Esophagus squamous epithelium (tissue), 5 donors: ENCODE data around the gene TSHZ2. TPM values are rescaled to one million over a fixed set of nuclear protein-coding genes. Genes with fewer than 3 reads are reported as not detected.

ENCODE experiments used
- DNase-seq: peaks from one replicate; lab custom pipeline; 2025; lab: John Stamatoyannopoulos, UW
- H3K27ac ChIP-seq, 4 donors: fragments of 200-600 bp; sonication (generic); one replicate each; pipeline ENCODE4 v1.5.1; 2016 to 2019; ENCODE audit warnings: mild to moderate bottlenecking in 1 of 4
- H3K27me3 ChIP-seq, 4 donors: fragments of 200-600 bp; sonication (generic); 1 replicate in 3 of 4; 2 replicates in 1 of 4; pipeline versions ENCODE4 v1.5.1 to v1.6.0; 2017 to 2021; ENCODE audit warnings: antibody characterized with exemption in 1 of 4
- H3K36me3 ChIP-seq, 3 donors: fragments of 200-600 bp; sonication (generic); one replicate each; pipeline ENCODE4 v1.5.1; 2016 to 2019
- H3K4me1 ChIP-seq, 3 donors: fragments of 200-600 bp; sonication (generic); one replicate each; pipeline ENCODE4 v1.5.1; 2017 to 2019
- H3K4me3 ChIP-seq, 4 donors: fragments of 200-600 bp; sonication (generic); 1 replicate in 3 of 4; 2 replicates in 1 of 4; pipeline ENCODE4 v1.5.1; 2016 to 2019; ENCODE audit warnings: mild to moderate bottlenecking in 2 of 4, moderate library complexity in 1 of 4
- H3K9me3 ChIP-seq, 3 donors: fragments of 200-600 bp; sonication (generic); one replicate each; pipeline ENCODE4 v1.5.1; 2016 to 2019
- POLR2A ChIP-seq, 4 donors: fragments of 450-650 bp; IDR thresholded peaks; one replicate each; pipeline ENCODE4 v1.6.1; 2017; ENCODE audit warnings: antibody characterized with exemption in 4 of 4, mild to moderate bottlenecking in 4 of 4, moderate library complexity in 3 of 4
- WGBS, 2 donors: methylation state at CpG; one replicate each; pipeline ENCODE4 v1.1.5; 2018; 5-methylcytosine and 5-hydroxymethylcytosine counted together
- intact Hi-C: fragments of 100-400 bp; cut with DNase I; formaldehyde crosslinking; loops from one replicate; pipeline ENCODE4 v1.15.0; 2022
- total RNA-seq, 4 donors: library from RNA; depleted of rRNA; stranded (reverse); fragments of >200 nt; gene quantifications; one replicate each; pipeline ENCODE4 v1.1.0, GENCODE V29; 2016
- TF ChIP-seq, protein P1 (sequence below), 6 experiments: fragments of 450-650 bp in 4 of 6; fragments of 200-600 bp in 2 of 6; sonication (generic) in 2 of 6; IDR thresholded peaks; one replicate each; pipeline ENCODE4 v1.5.1; 2016 to 2019; ENCODE audit warnings: antibody characterized with exemption in 6 of 6, mild to moderate bottlenecking in 4 of 6, moderate library complexity in 4 of 6
- donor health status: DM: yes; HTN: yes; CAD: no.

TSHZ2 gene
- total RNA-seq, 4 donors from 2014 or later: 4.7 to 22.0 (median 12.9) TPM

DNA sequence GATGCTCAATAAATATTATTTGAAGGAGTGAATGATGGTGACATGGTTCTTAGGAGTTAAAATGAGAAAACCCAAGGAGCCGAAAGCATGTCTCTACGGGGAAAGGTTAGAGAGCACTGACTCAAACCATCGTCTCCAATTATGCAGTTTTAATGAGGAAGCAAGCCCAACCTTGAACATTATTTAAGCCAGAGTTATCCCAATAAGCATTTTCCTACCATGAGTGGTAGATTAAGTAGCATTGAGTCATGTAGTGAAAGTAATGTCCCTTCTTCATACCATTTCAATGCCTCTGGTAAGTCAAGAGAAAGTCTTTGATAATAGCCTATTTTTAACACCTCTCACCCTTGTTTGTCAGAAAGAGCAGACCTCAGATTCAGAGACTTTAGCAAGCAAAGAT is 13.5 kb downstream of the TSHZ2 start:
- DNase-seq: no peak
- intact Hi-C loops: no loop called here
- Histone ChIP-seq H3K36me3 (no peaks in the 10 kb centered on the region), H3K9me3 (no peaks in the 10 kb centered on the region), H3K4me3 (no peak overlapping the region), H3K4me1 (no peaks in the 10 kb centered on the region), H3K27ac (no peak overlapping the region), H3K27me3 (no peaks in the 10 kb centered on the region)
- WGBS, 2 donors: 77 to 78% methylated on average over 3 of the region's 3 CpGs
- TF ChIP-seq, protein P1, sequence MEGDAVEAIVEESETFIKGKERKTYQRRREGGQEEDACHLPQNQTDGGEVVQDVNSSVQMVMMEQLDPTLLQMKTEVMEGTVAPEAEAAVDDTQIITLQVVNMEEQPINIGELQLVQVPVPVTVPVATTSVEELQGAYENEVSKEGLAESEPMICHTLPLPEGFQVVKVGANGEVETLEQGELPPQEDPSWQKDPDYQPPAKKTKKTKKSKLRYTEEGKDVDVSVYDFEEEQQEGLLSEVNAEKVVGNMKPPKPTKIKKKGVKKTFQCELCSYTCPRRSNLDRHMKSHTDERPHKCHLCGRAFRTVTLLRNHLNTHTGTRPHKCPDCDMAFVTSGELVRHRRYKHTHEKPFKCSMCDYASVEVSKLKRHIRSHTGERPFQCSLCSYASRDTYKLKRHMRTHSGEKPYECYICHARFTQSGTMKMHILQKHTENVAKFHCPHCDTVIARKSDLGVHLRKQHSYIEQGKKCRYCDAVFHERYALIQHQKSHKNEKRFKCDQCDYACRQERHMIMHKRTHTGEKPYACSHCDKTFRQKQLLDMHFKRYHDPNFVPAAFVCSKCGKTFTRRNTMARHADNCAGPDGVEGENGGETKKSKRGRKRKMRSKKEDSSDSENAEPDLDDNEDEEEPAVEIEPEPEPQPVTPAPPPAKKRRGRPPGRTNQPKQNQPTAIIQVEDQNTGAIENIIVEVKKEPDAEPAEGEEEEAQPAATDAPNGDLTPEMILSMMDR (IDR thresholded peaks at IDR 0.05): no peak
- TF ChIP-seq POLR2A (IDR thresholded peaks at IDR 0.05): no peak

DNA sequence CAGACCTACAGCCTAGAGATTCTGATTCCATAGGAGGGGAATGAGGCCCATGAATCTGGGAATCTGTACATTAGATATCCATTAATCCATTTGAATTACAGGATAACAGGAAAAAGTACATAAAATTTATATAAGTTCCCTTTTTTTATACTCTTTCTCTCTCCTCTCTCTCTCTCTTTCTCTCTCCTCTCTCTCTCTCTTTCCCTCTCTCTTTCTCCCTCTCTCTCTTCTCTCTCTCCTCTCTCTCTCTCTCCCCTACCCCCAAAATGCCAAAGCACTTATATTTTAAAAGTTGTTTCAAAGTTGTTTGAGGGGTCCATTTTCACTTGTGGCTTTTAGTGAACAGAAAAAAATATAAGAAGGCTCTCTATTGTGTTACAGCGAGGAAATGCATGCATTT is 15.1 kb downstream of the TSHZ2 start:
- Histone ChIP-seq H3K27me3 (no peaks in the 10 kb centered on the region), H3K4me3 (no peak overlapping the region), H3K9me3 (no peaks in the 10 kb centered on the region), H3K4me1 (no peaks in the 10 kb centered on the region), H3K27ac (no peak overlapping the region), H3K36me3 (no peaks in the 10 kb centered on the region)
- no peak for DNase-seq
- intact Hi-C loops: no loop called here
- TF ChIP-seq, protein P1 (IDR thresholded peaks at IDR 0.05): no peak
- no peak for TF ChIP-seq POLR2A (IDR thresholded peaks at IDR 0.05)
- WGBS, 2 donors: 80 to 100% methylated on average over 1 of the region's 1 CpG

DNA sequence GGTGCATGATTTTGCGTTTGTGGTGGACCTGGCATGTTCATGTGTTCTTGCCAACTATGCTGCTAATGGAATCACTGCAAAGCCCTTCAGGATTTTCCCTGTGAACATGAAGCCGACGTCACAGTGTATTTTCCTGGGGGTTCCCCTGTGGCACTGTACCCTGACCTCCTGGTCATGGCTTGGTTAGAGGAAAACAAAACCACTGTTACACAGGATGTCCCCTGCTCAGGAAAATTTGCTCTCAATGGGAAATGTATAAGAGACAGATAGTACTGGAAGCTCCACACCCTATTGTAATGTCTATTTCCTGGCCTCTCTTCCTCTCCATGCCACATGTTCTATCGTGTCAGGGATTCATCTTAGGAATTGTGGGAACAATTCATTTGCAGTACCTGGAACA is 19.7 kb downstream of the TSHZ2 start:
- H3K27ac ChIP-seq: peak overlapping the region in 3 of 4 donors; percentile 11 to 39 (median 30)
- H3K36me3 ChIP-seq: no peaks in the 10 kb centered on the region
- no peaks in the 10 kb centered on the region for H3K4me1 ChIP-seq
- no peak overlapping the region for H3K4me3 ChIP-seq
- WGBS, 2 donors: 46 to 73% methylated on average over 3 to 4 of the region's 4 CpGs
- no peaks in the 10 kb centered on the region for H3K27me3 ChIP-seq
- intact Hi-C loops: no loop called here
- H3K9me3 ChIP-seq: no peaks in the 10 kb centered on the region
- no peak for DNase-seq
- TF ChIP-seq POLR2A (IDR thresholded peaks at IDR 0.05): no peak
- TF ChIP-seq, protein P1 (IDR thresholded peaks at IDR 0.05): no peak

DNA sequence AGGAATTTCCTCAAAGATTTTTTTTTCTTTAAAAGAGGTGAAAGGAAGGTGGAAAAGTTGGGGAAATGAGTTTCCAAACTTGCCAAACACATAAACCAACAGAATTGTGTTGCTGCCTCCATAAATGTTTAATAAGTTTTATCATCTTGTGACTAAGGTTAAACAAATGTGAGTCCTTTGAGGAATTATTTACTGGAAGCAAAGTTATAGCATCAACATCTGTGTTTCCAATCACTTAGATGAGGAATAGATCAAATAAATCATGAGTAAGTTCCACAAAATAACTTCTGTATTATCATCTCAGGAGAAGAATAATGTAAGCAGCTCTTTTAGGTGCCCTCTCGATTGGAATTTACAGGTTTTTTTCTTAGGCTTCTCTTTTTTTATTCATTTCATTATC is 20.5 kb downstream of the TSHZ2 start:
- Histone ChIP-seq H3K4me3 (no peak overlapping the region), H3K9me3 (no peaks in the 10 kb centered on the region), H3K27me3 (no peaks in the 10 kb centered on the region), H3K36me3 (no peaks in the 10 kb centered on the region), H3K27ac (peak overlapping the region in 2 of 4 donors; percentile 11 to 39), H3K4me1 (no peaks in the 10 kb centered on the region)
- TF ChIP-seq, protein P1 (IDR thresholded peaks at IDR 0.05): no peak
- no peak for TF ChIP-seq POLR2A (IDR thresholded peaks at IDR 0.05)
- intact Hi-C loops: no loop called here
- no peak for DNase-seq
- WGBS, 2 donors: 58 to 71% methylated on average over 1 of the region's 1 CpG

DNA sequence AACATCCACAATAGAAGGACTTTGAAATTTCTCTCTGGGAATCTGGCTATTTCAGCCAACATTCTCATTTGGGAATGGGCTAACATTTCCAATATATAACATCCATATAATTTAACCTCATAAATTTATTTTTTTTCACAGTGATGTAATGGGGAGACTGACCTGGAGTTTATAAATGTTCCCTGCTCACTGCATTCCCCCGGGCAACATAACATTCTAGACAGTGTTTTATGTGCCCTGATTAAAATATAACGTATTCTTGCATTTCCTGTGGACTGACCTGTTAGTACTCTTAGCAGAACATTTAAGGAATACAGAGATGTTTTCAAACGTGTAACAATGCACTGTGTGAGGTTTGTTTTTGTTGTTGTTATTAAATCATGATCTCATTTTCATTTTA is 20.9 kb downstream of the TSHZ2 start:
- 52 to 60% methylated on average over 3 of the region's 3 CpGs for WGBS, 2 donors
- Histone ChIP-seq H3K4me1 (no peaks in the 10 kb centered on the region), H3K27ac (peak overlapping the region in 2 of 4 donors; percentile 11 to 39), H3K4me3 (no peak overlapping the region), H3K36me3 (no peaks in the 10 kb centered on the region), H3K27me3 (no peaks in the 10 kb centered on the region), H3K9me3 (no peaks in the 10 kb centered on the region)
- DNase-seq: no peak
- intact Hi-C loops: no loop called here
- TF ChIP-seq POLR2A (IDR thresholded peaks at IDR 0.05): no peak
